ENCODE data around the gene VPS8. TPM values are rescaled to one million over a fixed set of nuclear protein-coding genes. Genes with fewer than 3 reads are reported as not detected.

Gene VPS8
- total RNA-seq, 3 donors from 2014 or later = 52.2 to 86.3 (median 61.9) TPM

GRCh38 chr3:184911570-184911969 is 99.6 kb downstream of the VPS8 start:
- TF ChIP-seq POLR2A (IDR thresholded peaks at IDR 0.05) = no peak
- no peak for TF ChIP-seq POLR2AphosphoS5 (IDR thresholded peaks at IDR 0.05)
- no peak for TF ChIP-seq CTCF (IDR thresholded peaks at IDR 0.05)
- Histone ChIP-seq H3K36me3 (no peaks in the 10 kb centered on the region), H3K9me3 (no peaks in the 10 kb centered on the region), H3K4me1 (no peaks in the 10 kb centered on the region), H3K27ac (no peak overlapping the region), H3K4me3 (no peak overlapping the region), H3K27me3 (no peaks in the 10 kb centered on the region)
- intact Hi-C loops (cut with DNase I; ENCODE audit: low total_unique reads) = no loop called here
- DNase-seq (ENCODE audit: low spot score in 2 of 2) = no peak

- H3K9me3 ChIP-seq = no peaks in the 10 kb centered on the region
- intact Hi-C loops (cut with DNase I; ENCODE audit: low total_unique reads) = no loop called here
- no peak for DNase-seq (ENCODE audit: low spot score in 2 of 2)
- no peaks in the 10 kb centered on the region for H3K27me3 ChIP-seq
- no peak overlapping the region for H3K27ac ChIP-seq
- no peaks in the 10 kb centered on the region for H3K36me3 ChIP-seq
- no peaks in the 10 kb centered on the region for H3K4me1 ChIP-seq
- H3K4me3 ChIP-seq = no peak overlapping the region
- no peak for TF ChIP-seq POLR2AphosphoS5 (IDR thresholded peaks at IDR 0.05)
- TF ChIP-seq CTCF (IDR thresholded peaks at IDR 0.05) = no peak
- no peak for TF ChIP-seq POLR2A (IDR thresholded peaks at IDR 0.05)
These were observed 100.2 kb downstream of the VPS8 start for GRCh38 chr3:184912163-184912562.

- Histone ChIP-seq H3K27ac (no peak overlapping the region), H3K36me3 (no peaks in the 10 kb centered on the region), H3K4me1 (no peaks in the 10 kb centered on the region), H3K27me3 (no peaks in the 10 kb centered on the region), H3K9me3 (no peaks in the 10 kb centered on the region), H3K4me3 (no peak overlapping the region)
- intact Hi-C loops (cut with DNase I; ENCODE audit: low total_unique reads) = no loop called here
- DNase-seq (ENCODE audit: low spot score in 2 of 2) = no peak
- TF ChIP-seq POLR2A (IDR thresholded peaks at IDR 0.05) (no peak), POLR2AphosphoS5 (IDR thresholded peaks at IDR 0.05) (no peak), CTCF (IDR thresholded peaks at IDR 0.05) (no peak)
These were observed 102.7 kb downstream of the VPS8 start for GRCh38 chr3:184914628-184915027.

- Histone ChIP-seq H3K9me3 (no peaks in the 10 kb centered on the region), H3K36me3 (no peaks in the 10 kb centered on the region), H3K4me3 (no peak overlapping the region), H3K27ac (no peak overlapping the region), H3K27me3 (no peaks in the 10 kb centered on the region), H3K4me1 (no peaks in the 10 kb centered on the region)
- TF ChIP-seq CTCF (IDR thresholded peaks at IDR 0.05) = no peak
- no peak for TF ChIP-seq POLR2AphosphoS5 (IDR thresholded peaks at IDR 0.05)
- DNase-seq (ENCODE audit: low spot score in 2 of 2) = no peak
- intact Hi-C loops (cut with DNase I; ENCODE audit: low total_unique reads) = no loop called here
These were observed 106.8 kb downstream of the VPS8 start for GRCh38 chr3:184918750-184919149.

GRCh38 chr3:184919651-184920050 is 107.7 kb downstream of the VPS8 start:
- H3K27ac ChIP-seq = no peak overlapping the region
- DNase-seq (ENCODE audit: low spot score in 2 of 2) = no peak
- H3K4me3 ChIP-seq = no peak overlapping the region
- no peaks in the 10 kb centered on the region for H3K27me3 ChIP-seq
- no peak for TF ChIP-seq POLR2AphosphoS5 (IDR thresholded peaks at IDR 0.05)
- no peak for TF ChIP-seq POLR2A (IDR thresholded peaks at IDR 0.05)
- TF ChIP-seq CTCF (IDR thresholded peaks at IDR 0.05) = no peak
- no peaks in the 10 kb centered on the region for H3K9me3 ChIP-seq
- no peaks in the 10 kb centered on the region for H3K4me1 ChIP-seq
- intact Hi-C loops (cut with DNase I; ENCODE audit: low total_unique reads) = no loop called here
- H3K36me3 ChIP-seq = no peaks in the 10 kb centered on the region

Measured in breast epithelium (tissue), 4 donors.